Lower lobe of right lung (tissue), 2 donors: ENCODE results near the gene PGAM5. TPM values are rescaled to one million over a fixed set of nuclear protein-coding genes. Genes with fewer than 3 reads are reported as not detected.
A peak's percentile ranks its signal among the peaks of the same experiment; 100 is the strongest.

Experiments
- ATAC-seq, 2 donors: fragments of 200-7000 bp; cut with Tn5 transposase; one replicate each; pipeline ENCODE4 v1.9.1; 2020 to 2022; ENCODE audit warnings: mild to moderate bottlenecking in 2 of 2, moderate library complexity in 2 of 2
- DNase-seq: peaks from one replicate; pipeline ENCODE4 v3.0.0-alpha.2; 2020
- H3K27ac ChIP-seq: fragments of 200-600 bp; one replicate; pipeline ENCODE4 v1.8.0; 2022
- H3K27me3 ChIP-seq: fragments of 200-600 bp; one replicate; pipeline ENCODE4 v1.8.0; 2022; ENCODE audit warnings: low read depth
- H3K36me3 ChIP-seq: fragments of 200-600 bp; one replicate; pipeline ENCODE4 v1.8.0; 2022; ENCODE audit warnings: mild to moderate bottlenecking
- H3K4me1 ChIP-seq: fragments of 200-600 bp; one replicate; pipeline ENCODE4 v1.8.0; 2022
- H3K4me3 ChIP-seq: fragments of 200-600 bp; one replicate; pipeline ENCODE4 v1.8.0; 2022; ENCODE audit warnings: mild to moderate bottlenecking
- H3K9me3 ChIP-seq: fragments of 200-600 bp; one replicate; pipeline ENCODE4 v1.8.0; 2022
- intact Hi-C: fragments of 100-400 bp; cut with DNase I; formaldehyde crosslinking; loops from one replicate; pipeline ENCODE4 v1.11.0; 2022
- total RNA-seq: library from RNA; stranded (reverse); fragmentation: NEBNext Ultra II Directional; extraction: Animal tissue kit (Norgen Biotek cat#: 25700); gene quantifications from one replicate; pipeline ENCODE4 v1.2.1, GENCODE V29; 2021
- TF ChIP-seq, protein P1 (sequence below): fragments of 200-600 bp; IDR thresholded peaks from one replicate; pipeline ENCODE4 v1.8.0; 2022; ENCODE audit warnings: antibody characterized with exemption, mild to moderate bottlenecking
- donor health status: DM: no; HTN: yes; CAD: no; lungs with severe emphysema.

PGAM5 gene
- total RNA-seq, 1 donor from 2014 or later, result 21.7 TPM

DNA sequence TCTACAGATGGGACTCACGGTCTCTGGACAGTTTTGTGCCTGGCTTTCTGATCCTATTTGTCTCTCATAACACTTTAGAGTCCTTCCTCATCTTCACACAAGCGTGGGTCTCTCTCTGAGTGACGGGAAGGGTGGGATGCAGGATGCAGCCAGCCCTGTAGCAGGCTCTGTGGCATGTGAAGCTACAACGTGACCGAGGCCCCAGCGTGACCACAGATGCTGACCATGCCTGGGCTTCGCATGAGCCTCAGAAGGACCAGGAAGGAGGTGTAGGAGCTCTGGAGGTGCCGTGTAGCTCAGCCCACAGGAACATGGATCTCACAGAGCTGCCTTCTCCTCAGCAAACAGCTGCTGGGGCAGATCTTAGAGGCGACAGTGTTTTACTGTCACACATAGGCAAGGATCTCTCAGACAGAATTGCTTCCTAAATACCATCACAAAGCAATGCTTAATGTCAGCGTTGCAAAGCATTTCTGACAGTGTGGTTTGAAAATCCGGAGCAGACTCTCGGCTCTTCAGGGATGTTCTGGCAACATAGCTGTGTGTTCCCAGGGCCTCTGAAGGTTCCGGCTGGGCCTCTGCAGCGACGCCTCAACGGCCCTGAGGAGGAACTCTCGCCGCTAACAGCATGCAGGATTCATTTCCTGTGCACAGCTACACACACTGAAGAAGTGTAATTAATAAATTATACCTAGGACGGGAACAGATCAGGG, 29.1 kb downstream of the PGAM5 start:
- DNase-seq (peak; percentile 28), ATAC-seq (no peak)
- TF ChIP-seq, protein P1, sequence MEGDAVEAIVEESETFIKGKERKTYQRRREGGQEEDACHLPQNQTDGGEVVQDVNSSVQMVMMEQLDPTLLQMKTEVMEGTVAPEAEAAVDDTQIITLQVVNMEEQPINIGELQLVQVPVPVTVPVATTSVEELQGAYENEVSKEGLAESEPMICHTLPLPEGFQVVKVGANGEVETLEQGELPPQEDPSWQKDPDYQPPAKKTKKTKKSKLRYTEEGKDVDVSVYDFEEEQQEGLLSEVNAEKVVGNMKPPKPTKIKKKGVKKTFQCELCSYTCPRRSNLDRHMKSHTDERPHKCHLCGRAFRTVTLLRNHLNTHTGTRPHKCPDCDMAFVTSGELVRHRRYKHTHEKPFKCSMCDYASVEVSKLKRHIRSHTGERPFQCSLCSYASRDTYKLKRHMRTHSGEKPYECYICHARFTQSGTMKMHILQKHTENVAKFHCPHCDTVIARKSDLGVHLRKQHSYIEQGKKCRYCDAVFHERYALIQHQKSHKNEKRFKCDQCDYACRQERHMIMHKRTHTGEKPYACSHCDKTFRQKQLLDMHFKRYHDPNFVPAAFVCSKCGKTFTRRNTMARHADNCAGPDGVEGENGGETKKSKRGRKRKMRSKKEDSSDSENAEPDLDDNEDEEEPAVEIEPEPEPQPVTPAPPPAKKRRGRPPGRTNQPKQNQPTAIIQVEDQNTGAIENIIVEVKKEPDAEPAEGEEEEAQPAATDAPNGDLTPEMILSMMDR, result no peak
- Histone ChIP-seq H3K9me3 (no peaks in the 10 kb centered on the region), H3K4me1 (no peaks in the 10 kb centered on the region), H3K36me3 (peaks cover 100% of the 10 kb centered on the region), H3K27ac (no peak overlapping the region), H3K4me3 (no peak overlapping the region), H3K27me3 (no peaks in the 10 kb centered on the region)
- intact Hi-C loops, result no loop called here

DNA sequence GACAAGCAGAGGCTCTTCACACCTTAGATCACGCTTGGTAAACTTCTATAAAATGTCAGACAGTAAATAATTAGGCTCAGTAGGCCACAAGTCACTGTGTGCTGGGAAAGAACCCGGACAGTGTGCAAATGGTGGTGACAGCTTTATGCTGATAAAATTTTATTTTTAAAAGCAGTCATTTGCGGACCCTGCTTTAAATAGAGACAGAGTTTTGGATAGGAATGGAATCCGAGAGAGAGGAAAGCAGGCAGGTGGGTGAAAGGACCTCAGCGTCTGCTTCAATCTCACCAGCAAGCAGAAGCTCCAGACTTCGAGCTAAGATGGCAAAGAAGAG, 29.6 kb downstream of the PGAM5 start:
- ATAC-seq (no peak), DNase-seq (no peak)
- Histone ChIP-seq H3K27ac (no peak overlapping the region), H3K27me3 (no peaks in the 10 kb centered on the region), H3K4me1 (no peaks in the 10 kb centered on the region), H3K9me3 (no peaks in the 10 kb centered on the region), H3K4me3 (no peak overlapping the region), H3K36me3 (peaks cover 100% of the 10 kb centered on the region)
- TF ChIP-seq, protein P1, result no peak
- intact Hi-C loops, result no loop called here

DNA sequence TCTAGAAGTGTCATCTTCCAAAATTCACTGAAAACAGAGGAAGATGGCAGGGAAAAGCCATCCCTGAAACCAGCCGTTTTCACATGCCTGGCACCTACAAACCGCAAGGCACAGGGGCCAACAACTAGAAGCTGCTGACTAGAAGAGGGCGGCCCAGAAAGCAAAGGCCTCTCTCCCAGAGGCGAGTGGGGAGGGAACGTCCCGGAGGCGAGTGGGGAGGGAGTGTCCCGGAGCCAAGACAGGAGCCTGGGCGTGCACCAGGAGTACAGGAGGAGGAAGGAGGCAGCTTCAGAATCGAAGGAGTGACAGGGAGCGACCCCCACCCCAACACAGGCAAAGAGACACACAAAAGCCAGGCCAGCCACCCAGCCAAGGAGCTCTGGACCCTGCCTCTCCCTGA, 30.0 kb downstream of the PGAM5 start:
- intact Hi-C loops, result no loop called here
- Histone ChIP-seq H3K27ac (no peak overlapping the region), H3K4me1 (no peaks in the 10 kb centered on the region), H3K36me3 (peaks cover 100% of the 10 kb centered on the region), H3K9me3 (no peaks in the 10 kb centered on the region), H3K27me3 (no peaks in the 10 kb centered on the region), H3K4me3 (no peak overlapping the region)
- peak; percentile 17 for DNase-seq
- no peak for ATAC-seq
- TF ChIP-seq, protein P1, result no peak

DNA sequence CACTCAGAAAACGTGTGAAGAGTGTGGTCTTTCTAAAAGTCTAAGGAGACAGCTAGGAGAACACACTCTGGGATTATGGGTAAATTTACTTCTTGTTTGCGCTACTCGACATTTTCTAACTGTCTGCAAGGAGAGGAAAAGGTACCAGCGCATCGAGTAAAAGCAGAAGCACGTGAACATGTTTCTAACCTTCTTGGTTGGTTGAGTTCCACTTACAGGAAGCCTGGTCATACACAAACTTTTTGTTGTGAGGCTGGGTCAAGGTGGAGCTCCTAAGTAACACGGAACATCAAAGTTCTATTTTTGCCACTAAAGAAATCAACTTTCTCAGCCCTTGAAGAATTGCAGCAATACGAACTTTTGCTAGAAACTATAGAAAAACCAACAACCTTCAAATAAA, 31.0 kb downstream of the PGAM5 start:
- Histone ChIP-seq H3K27me3 (no peaks in the 10 kb centered on the region), H3K9me3 (no peaks in the 10 kb centered on the region), H3K36me3 (peaks cover 100% of the 10 kb centered on the region), H3K27ac (no peak overlapping the region), H3K4me3 (no peak overlapping the region), H3K4me1 (no peaks in the 10 kb centered on the region)
- intact Hi-C loops, result no loop called here
- TF ChIP-seq, protein P1, result no peak
- ATAC-seq (no peak), DNase-seq (no peak)

DNA sequence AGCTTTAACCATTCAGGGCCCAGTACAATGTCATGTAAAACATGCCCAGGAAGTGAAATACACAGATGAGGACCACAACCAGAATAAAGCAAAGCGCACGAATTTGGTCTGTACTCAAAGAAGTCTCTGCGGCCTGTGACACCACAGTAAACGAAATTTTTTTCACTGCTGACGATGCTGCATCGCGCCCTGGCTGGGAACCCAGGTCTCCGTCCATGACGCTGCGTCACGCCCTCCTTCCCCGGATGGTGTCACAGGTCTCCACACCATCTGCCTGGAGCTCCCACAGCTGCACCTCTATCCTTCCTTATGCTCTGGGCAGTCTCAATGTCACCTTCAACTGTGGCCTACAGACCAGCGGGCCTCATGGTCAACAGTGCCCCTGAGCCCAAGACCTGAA, 33.2 kb downstream of the PGAM5 start:
- DNase-seq (peak; percentile 26), ATAC-seq (peak in 1 of 2 donors; percentile 15)
- TF ChIP-seq, protein P1, result no peak
- Histone ChIP-seq H3K4me3 (no peak overlapping the region), H3K27me3 (no peaks in the 10 kb centered on the region), H3K27ac (no peak overlapping the region), H3K36me3 (peaks cover 100% of the 10 kb centered on the region), H3K9me3 (no peaks in the 10 kb centered on the region), H3K4me1 (no peaks in the 10 kb centered on the region)
- intact Hi-C loops, result no loop called here
